Gastrocnemius medialis (tissue), 4 donors: ENCODE results near the gene HORMAD1. TPM values are rescaled to one million over a fixed set of nuclear protein-coding genes. Genes with fewer than 3 reads are reported as not detected.

Source experiments
- ATAC-seq, 2 donors: fragments of 150-250 bp; one replicate each; pipeline ENCODE4 v1.9.1; 2016
- DNase-seq, 2 donors: peaks; one replicate each; pipeline ENCODE4 v3.0.0-alpha.2; 2019
- H3K27ac ChIP-seq, 4 donors: fragments of 200-600 bp; sonication (generic); 1 replicate in 1 of 4; 2 replicates in 3 of 4; pipeline ENCODE4 v1.5.1; 2016 to 2018; ENCODE audit warnings: mild to moderate bottlenecking in 2 of 4, moderate library complexity in 1 of 4
- H3K27me3 ChIP-seq, 3 donors: fragments of 200-600 bp; sonication (generic) in 2 of 3; 1 replicate in 1 of 3; 2 replicates in 2 of 3; pipeline versions ENCODE4 v1.5.1 to v1.6.0; 2016 to 2019; ENCODE audit warnings: mild to moderate bottlenecking in 1 of 3, moderate library complexity in 1 of 3
- H3K36me3 ChIP-seq, 2 donors: fragments of 200-600 bp; sonication (generic) in 1 of 2; one replicate each; pipeline ENCODE4 v1.5.1; 2017 to 2018
- H3K4me1 ChIP-seq, 2 donors: fragments of 200-600 bp; sonication (generic) in 1 of 2; one replicate each; pipeline ENCODE4 v1.5.1; 2016 to 2017; ENCODE audit warnings: mild to moderate bottlenecking in 2 of 2
- H3K4me3 ChIP-seq, 4 donors: fragments of 200-600 bp; sonication (generic) in 3 of 4; 1 replicate in 1 of 4; 2 replicates in 3 of 4; pipeline ENCODE4 v1.5.1; 2016 to 2019; ENCODE audit warnings: mild to moderate bottlenecking in 2 of 4
- H3K9me3 ChIP-seq, 3 donors: fragments of 200-600 bp; sonication (generic) in 2 of 3; 1 replicate in 1 of 3; 2 replicates in 2 of 3; pipeline ENCODE4 v1.5.1; 2016 to 2019
- CTCF ChIP-seq, 5 experiments: fragments of 450-650 bp in 3 of 5; fragments of 200-600 bp in 2 of 5; sonication (generic) in 2 of 5; IDR thresholded peaks in 4 of 5; conservative IDR thresholded peaks in 1 of 5; 1 replicate in 4 of 5; 2 replicates in 1 of 5; pipeline ENCODE4 v1.5.1; 2016 to 2019; ENCODE audit warnings: antibody characterized with exemption in 5 of 5, mild to moderate bottlenecking in 3 of 5, moderate library complexity in 3 of 5
- POLR2A ChIP-seq, 2 donors: fragments of 450-650 bp; IDR thresholded peaks; one replicate each; pipeline ENCODE4 v1.6.1; 2017; ENCODE audit warnings: antibody characterized with exemption in 2 of 2, mild to moderate bottlenecking in 2 of 2, moderate library complexity in 2 of 2
- in situ Hi-C, 4 donors: fragments of 200-750 bp; cut with MboI; loops; one replicate each; pipeline versions ENCODE4 v1.15.0 to v1.8.0; 2017; ENCODE audit warnings: low sequenced_read_pairs in 4 of 4
- intact Hi-C: fragments of 100-400 bp; cut with DNase I; formaldehyde crosslinking; loops from one replicate; pipeline ENCODE4 v1.15.1; 2023; ENCODE audit warnings: low total_unique reads
- total RNA-seq, 4 donors: library from RNA; depleted of rRNA; stranded (reverse); fragments of >200 nt; gene quantifications; one replicate each; pipeline versions ENCODE4 v1.1.0 to v1.2.3, GENCODE V29; 2016

The HORMAD1 gene
- total RNA-seq, 4 donors from 2014 or later: 0.36 TPM; not detected in 3

GRCh38 chr1:150696162-150696561 lies 24.5 kb downstream of the HORMAD1 start:
- Histone ChIP-seq H3K4me3 (peak overlapping the region; percentile 77 to 82 (median 80)), H3K4me1 (peaks cover 9 to 18% of the 10 kb centered on the region in 2 donors), H3K27me3 (no peaks in the 10 kb centered on the region), H3K36me3 (peaks cover 0 to 25% of the 10 kb centered on the region in 2 donors), H3K27ac (peak overlapping the region; percentile 76 to 89 (median 83)), H3K9me3 (no peaks in the 10 kb centered on the region)
- intact Hi-C loops: loop anchor here (2.0 to 5.0 kb wide), 3 partner anchors 67 to 281 kb away; partner anchors contain the start of gene ENSA
- TF ChIP-seq POLR2A (IDR thresholded peaks at IDR 0.05) (no peak), CTCF (IDR thresholded peaks at IDR 0.05 in 4 of 5, conservative IDR thresholded peaks at IDR 0.05 in 1 of 5) (no peak)
- in situ Hi-C loops: no loop called here
- ATAC-seq: no peak
- DNase-seq: no peak

GRCh38 chr1:150695561-150695960 lies 25.1 kb downstream of the HORMAD1 start:
- ATAC-seq (no peak), DNase-seq (no peak)
- Histone ChIP-seq H3K4me1 (peaks cover 9 to 18% of the 10 kb centered on the region in 2 donors), H3K36me3 (peaks cover 0 to 25% of the 10 kb centered on the region in 2 donors), H3K9me3 (no peaks in the 10 kb centered on the region), H3K27ac (peak overlapping the region in 2 of 4 donors; percentile 76 to 81), H3K4me3 (peak overlapping the region in 1 of 4 donors; percentile 82), H3K27me3 (no peaks in the 10 kb centered on the region)
- in situ Hi-C loops (no loop called here), intact Hi-C loops (loop anchor here (5.0 kb wide), 1 partner anchor 282 kb away; no protein-coding TSS in a partner anchor)
- TF ChIP-seq CTCF (IDR thresholded peaks at IDR 0.05 in 4 of 5, conservative IDR thresholded peaks at IDR 0.05 in 1 of 5) (no peak), POLR2A (IDR thresholded peaks at IDR 0.05) (no peak)

GRCh38 chr1:150692720-150693119 lies 28.0 kb downstream of the HORMAD1 start:
- Histone ChIP-seq H3K27me3 (no peaks in the 10 kb centered on the region), H3K9me3 (no peaks in the 10 kb centered on the region), H3K4me1 (peaks cover 15 to 25% of the 10 kb centered on the region in 2 donors), H3K4me3 (no peak overlapping the region), H3K36me3 (peaks cover 0 to 25% of the 10 kb centered on the region in 2 donors), H3K27ac (no peak overlapping the region)
- no peak for TF ChIP-seq CTCF (IDR thresholded peaks at IDR 0.05 in 4 of 5, conservative IDR thresholded peaks at IDR 0.05 in 1 of 5)
- TF ChIP-seq POLR2A (IDR thresholded peaks at IDR 0.05): no peak
- in situ Hi-C loops: no loop called here
- intact Hi-C loops: no loop called here
- DNase-seq (no peak), ATAC-seq (no peak)

- Histone ChIP-seq H3K4me1 (peaks cover 7 to 9% of the 10 kb centered on the region in 2 donors), H3K9me3 (no peaks in the 10 kb centered on the region), H3K27me3 (no peaks in the 10 kb centered on the region), H3K4me3 (no peak overlapping the region), H3K27ac (no peak overlapping the region), H3K36me3 (peaks cover 0 to 17% of the 10 kb centered on the region in 2 donors)
- TF ChIP-seq CTCF (IDR thresholded peaks at IDR 0.05 in 4 of 5, conservative IDR thresholded peaks at IDR 0.05 in 1 of 5) (no peak), POLR2A (IDR thresholded peaks at IDR 0.05) (no peak)
- in situ Hi-C loops (no loop called here), intact Hi-C loops (no loop called here)
- ATAC-seq (no peak), DNase-seq (no peak)
Observed at GRCh38 chr1:150688763-150689162, 31.9 kb downstream of the HORMAD1 start.

- in situ Hi-C loops (no loop called here), intact Hi-C loops (no loop called here)
- ATAC-seq (no peak), DNase-seq (no peak)
- TF ChIP-seq POLR2A (IDR thresholded peaks at IDR 0.05): no peak
- TF ChIP-seq CTCF (IDR thresholded peaks at IDR 0.05 in 4 of 5, conservative IDR thresholded peaks at IDR 0.05 in 1 of 5): no peak
- H3K9me3 ChIP-seq: no peaks in the 10 kb centered on the region
- no peaks in the 10 kb centered on the region for H3K27me3 ChIP-seq
- peaks cover 7 to 9% of the 10 kb centered on the region in 2 donors for H3K4me1 ChIP-seq
- peaks cover 0 to 14% of the 10 kb centered on the region in 2 donors for H3K36me3 ChIP-seq
- no peak overlapping the region for H3K4me3 ChIP-seq
- no peak overlapping the region for H3K27ac ChIP-seq
Observed at GRCh38 chr1:150686275-150686674, 34.4 kb downstream of the HORMAD1 start.
